ENCODE data around the gene BRAF.

The BRAF gene

DNA sequence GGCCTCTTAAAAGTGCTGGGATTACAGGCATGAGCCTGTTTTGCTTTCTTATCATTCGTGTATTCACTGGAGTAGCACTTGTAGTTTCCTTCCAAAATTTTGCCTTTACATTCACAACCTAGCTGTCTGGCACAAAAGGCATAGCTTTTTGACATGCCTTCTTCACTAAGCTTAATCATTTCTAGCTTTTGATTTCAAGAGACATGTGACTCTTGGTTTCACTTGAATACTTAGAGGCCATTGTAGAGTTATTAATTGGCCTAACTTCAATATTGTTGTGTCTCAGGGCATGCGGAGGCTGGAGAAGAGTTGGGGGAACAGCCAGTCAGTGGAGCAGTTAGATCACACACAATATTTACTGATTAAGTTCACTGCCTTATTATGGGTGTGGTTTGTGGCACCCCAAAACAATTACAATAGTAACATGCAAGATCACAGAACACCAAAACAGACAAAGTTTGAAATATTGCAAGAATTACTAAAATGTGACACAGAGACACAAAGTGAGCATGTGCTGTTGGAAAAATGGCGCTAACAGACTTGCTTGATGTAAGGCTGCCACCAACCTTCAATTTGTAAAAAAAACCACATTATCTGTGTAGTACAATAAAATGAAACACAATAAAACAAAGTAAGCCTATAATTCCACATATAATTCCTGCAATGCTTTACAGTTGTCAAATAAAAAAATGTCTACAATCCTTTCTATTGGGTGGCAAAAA lies 43.1 kb downstream of the BRAF start:
- H3K27me3 Mint-ChIP-seq = no peaks in the 10 kb centered on the region
- intact Hi-C loops (cut with micrococcal nuclease) = no loop called here
- H3K36me3 Mint-ChIP-seq (ENCODE audit: low read depth) = no peaks in the 10 kb centered on the region
- H3K27ac Mint-ChIP-seq = no peak overlapping the region
- peaks cover 23% of the 10 kb centered on the region for H3K4me1 Mint-ChIP-seq (ENCODE audit: low read depth)
- H3K9me3 Mint-ChIP-seq = no peaks in the 10 kb centered on the region
- H3K4me3 Mint-ChIP-seq = no peak overlapping the region

DNA sequence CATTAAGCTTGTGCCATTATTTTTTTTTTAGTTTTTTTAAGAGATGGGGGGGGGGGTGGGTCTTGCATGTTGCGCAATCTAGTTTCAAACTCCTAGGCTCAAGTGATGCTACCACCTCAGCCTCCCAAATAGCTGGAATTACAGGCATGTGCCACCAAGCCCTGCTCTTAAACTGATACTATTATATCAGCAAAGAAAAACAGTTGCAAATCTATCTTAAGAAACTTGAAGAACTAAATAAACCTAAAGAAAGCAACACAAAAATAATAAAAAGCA lies 47.5 kb downstream of the BRAF start:
- Mint-ChIP-seq H3K9me3 (peaks cover 8% of the 10 kb centered on the region), H3K4me1 (ENCODE audit: low read depth) (peaks cover 5% of the 10 kb centered on the region)

GRCh38 chr7:140876519-140877248 lies 48.0 kb downstream of the BRAF start:
- Mint-ChIP-seq H3K9me3 (peaks cover 8% of the 10 kb centered on the region), H3K27me3 (no peaks in the 10 kb centered on the region), H3K27ac (no peak overlapping the region), H3K4me3 (no peak overlapping the region), H3K36me3 (ENCODE audit: low read depth) (peaks cover 8% of the 10 kb centered on the region), H3K4me1 (ENCODE audit: low read depth) (peaks cover 4% of the 10 kb centered on the region)
- intact Hi-C loops (cut with micrococcal nuclease) = no loop called here

More for the DNA sequence above, 47.5 kb downstream of the BRAF start:
- intact Hi-C loops (cut with micrococcal nuclease) = no loop called here
- peaks cover 8% of the 10 kb centered on the region for H3K36me3 Mint-ChIP-seq (ENCODE audit: low read depth)
- no peaks in the 10 kb centered on the region for H3K27me3 Mint-ChIP-seq
- no peak overlapping the region for H3K27ac Mint-ChIP-seq
- no peak overlapping the region for H3K4me3 Mint-ChIP-seq

DNA sequence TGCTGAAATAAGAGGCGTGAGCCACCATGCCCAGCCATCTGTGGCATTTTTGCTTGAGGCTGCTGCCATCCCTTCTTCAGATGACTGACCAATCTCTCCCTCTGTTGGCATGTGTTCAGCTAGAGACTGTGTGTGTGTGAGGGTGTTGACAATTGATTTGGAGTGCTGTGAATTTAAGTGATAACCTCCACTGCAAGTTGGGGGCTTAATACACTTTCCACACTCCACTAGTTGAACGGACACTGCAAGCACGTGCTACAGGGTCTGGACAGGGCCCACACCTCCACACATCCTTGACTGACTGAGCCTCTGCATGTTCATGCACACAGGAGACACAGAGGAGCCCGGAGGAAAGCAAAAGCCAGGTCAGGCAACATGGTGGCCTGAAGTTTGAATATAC lies 51.3 kb downstream of the BRAF start:
- intact Hi-C loops (cut with micrococcal nuclease) = no loop called here
- peak overlapping the region; percentile 37 for H3K27ac Mint-ChIP-seq
- no peak overlapping the region for H3K4me3 Mint-ChIP-seq
- H3K27me3 Mint-ChIP-seq = no peaks in the 10 kb centered on the region
- H3K9me3 Mint-ChIP-seq = peaks cover 8% of the 10 kb centered on the region
- H3K4me1 Mint-ChIP-seq (ENCODE audit: low read depth) = peaks cover 13% of the 10 kb centered on the region
- H3K36me3 Mint-ChIP-seq (ENCODE audit: low read depth) = peaks cover 14% of the 10 kb centered on the region

DNA sequence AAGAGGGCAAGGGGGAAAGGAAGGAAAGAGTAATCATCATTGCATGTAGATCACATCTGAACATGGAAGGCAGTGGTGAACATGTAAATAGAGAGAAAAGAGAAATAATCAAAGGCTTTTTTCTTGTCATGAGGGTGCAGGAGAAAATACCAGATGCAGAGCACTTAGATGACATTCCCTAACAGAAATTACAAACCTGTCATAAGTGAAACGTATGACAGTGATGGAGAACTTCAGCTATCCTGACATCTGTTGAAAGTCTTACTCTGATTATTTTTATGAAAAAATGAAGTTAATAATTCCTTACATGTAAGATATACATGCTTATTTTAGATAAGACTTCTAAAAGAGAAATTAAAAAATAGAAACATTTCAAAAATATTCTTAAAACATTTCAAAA lies 54.7 kb downstream of the BRAF start:
- intact Hi-C loops (cut with micrococcal nuclease) = no loop called here
- Mint-ChIP-seq H3K36me3 (ENCODE audit: low read depth) (peaks cover 14% of the 10 kb centered on the region), H3K9me3 (peaks cover 6% of the 10 kb centered on the region), H3K4me3 (no peak overlapping the region), H3K27ac (peak overlapping the region; percentile 11), H3K4me1 (ENCODE audit: low read depth) (peaks cover 31% of the 10 kb centered on the region), H3K27me3 (no peaks in the 10 kb centered on the region)

- Mint-ChIP-seq H3K27ac (peak overlapping the region; percentile 11), H3K4me1 (ENCODE audit: low read depth) (peaks cover 36% of the 10 kb centered on the region), H3K9me3 (peaks cover under 1% of the 10 kb centered on the region), H3K36me3 (ENCODE audit: low read depth) (peaks cover 14% of the 10 kb centered on the region), H3K27me3 (no peaks in the 10 kb centered on the region), H3K4me3 (no peak overlapping the region)
- intact Hi-C loops (cut with micrococcal nuclease) = no loop called here
Measured at GRCh38 chr7:140869430-140869829, 55.3 kb downstream of the BRAF start.

DNA sequence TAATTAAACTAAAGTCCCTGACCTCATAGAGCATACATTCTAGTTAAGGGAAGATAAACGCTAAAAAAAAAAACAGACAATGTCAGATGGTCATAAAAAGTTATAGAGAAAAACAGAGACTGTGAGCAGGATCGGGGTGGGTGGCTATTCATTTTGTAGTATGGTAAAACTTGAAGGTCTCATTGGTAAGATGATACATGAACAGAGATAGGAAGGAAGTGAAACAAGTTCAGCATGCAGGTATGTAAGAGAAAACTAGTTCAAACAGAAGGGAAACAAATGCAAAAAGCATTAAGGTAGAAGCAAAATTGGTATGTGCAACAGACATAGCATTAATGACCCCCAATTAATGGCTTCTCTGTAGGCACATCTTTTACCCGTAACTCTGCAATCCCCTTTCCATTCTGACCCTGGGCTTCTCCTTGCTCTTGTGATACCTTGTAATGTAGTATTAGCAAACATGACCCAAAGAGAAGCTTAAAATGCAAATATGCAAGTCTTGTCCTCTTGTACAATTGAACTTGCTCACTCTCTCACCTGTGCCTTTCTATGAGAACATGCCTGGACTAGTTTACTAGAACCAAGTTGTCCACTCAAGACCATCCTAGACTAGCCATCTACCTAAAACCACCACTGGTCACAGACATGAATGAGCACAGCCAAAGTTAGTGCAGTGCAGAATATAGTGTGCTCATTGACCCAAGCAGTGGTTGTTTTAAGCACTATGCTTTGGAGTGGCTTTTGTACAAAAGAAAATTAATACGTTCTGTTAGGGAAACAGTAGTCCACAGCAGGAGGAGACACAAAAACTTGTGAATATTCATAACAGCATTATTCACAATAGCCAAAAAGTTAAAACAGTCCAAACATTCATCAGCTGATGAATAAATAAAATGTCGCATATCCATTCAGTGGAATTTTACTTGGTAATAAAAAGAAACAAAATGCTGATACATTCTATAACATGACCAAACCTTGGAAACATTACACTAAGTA lies 57.0 kb downstream of the BRAF start:
- Mint-ChIP-seq H3K27ac (no peak overlapping the region), H3K4me1 (ENCODE audit: low read depth) (peaks cover 42% of the 10 kb centered on the region), H3K9me3 (no peaks in the 10 kb centered on the region), H3K36me3 (ENCODE audit: low read depth) (peaks cover 6% of the 10 kb centered on the region), H3K4me3 (no peak overlapping the region), H3K27me3 (no peaks in the 10 kb centered on the region)
- intact Hi-C loops (cut with micrococcal nuclease) = no loop called here

- Mint-ChIP-seq H3K4me1 (ENCODE audit: low read depth) (peaks cover 42% of the 10 kb centered on the region), H3K9me3 (no peaks in the 10 kb centered on the region), H3K27ac (no peak overlapping the region), H3K4me3 (no peak overlapping the region), H3K27me3 (no peaks in the 10 kb centered on the region), H3K36me3 (ENCODE audit: low read depth) (peaks cover 6% of the 10 kb centered on the region)
- intact Hi-C loops (cut with micrococcal nuclease) = no loop called here
Measured at GRCh38 chr7:140866926-140867325, 57.8 kb downstream of the BRAF start.

DNA sequence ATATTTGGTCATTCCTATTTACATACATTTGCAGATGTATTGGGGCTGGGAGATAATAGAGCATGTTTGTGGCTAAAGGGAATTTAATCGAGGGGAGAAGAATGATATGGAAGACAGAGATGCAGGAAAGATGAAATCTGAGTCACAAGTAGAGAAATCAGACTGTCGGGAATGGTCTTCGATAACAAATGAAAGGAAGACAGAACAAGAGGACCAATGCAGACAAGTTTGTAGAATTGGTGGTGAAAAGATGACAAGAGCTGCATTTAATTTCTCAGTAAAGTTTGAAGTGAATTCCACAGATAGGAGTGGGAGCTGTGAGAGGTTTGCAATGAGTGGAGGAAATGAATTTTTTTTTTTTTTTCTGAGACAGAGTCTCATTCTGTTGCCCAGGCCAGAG lies 60.0 kb downstream of the BRAF start:
- Mint-ChIP-seq H3K36me3 (ENCODE audit: low read depth) (peaks cover 6% of the 10 kb centered on the region), H3K27ac (no peak overlapping the region), H3K9me3 (no peaks in the 10 kb centered on the region), H3K4me1 (ENCODE audit: low read depth) (peaks cover 38% of the 10 kb centered on the region), H3K4me3 (no peak overlapping the region), H3K27me3 (no peaks in the 10 kb centered on the region)
- intact Hi-C loops (cut with micrococcal nuclease) = no loop called here

DNA sequence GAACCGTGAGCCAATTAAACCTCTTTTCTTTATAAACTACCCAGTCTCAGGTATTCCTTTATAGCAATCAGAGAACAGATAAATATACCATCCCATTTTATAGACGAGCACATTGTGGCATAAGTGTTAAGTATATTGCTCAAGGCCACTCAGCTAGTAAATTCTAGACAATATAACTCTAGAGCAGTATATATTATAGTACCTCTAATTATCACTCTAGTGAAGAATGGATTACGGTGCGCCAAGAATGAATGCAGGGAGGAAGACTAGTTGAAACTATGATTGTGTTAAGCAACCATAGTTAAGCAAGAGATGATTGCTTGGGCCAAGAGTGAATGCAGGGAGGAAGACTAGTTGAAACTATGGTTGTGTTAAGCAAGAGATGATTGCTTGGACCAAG lies 60.9 kb downstream of the BRAF start:
- intact Hi-C loops (cut with micrococcal nuclease) = no loop called here
- no peaks in the 10 kb centered on the region for H3K9me3 Mint-ChIP-seq
- no peaks in the 10 kb centered on the region for H3K27me3 Mint-ChIP-seq
- peaks cover 4% of the 10 kb centered on the region for H3K36me3 Mint-ChIP-seq (ENCODE audit: low read depth)
- no peak overlapping the region for H3K27ac Mint-ChIP-seq
- H3K4me3 Mint-ChIP-seq = no peak overlapping the region
- peaks cover 34% of the 10 kb centered on the region for H3K4me1 Mint-ChIP-seq (ENCODE audit: low read depth)

DNA sequence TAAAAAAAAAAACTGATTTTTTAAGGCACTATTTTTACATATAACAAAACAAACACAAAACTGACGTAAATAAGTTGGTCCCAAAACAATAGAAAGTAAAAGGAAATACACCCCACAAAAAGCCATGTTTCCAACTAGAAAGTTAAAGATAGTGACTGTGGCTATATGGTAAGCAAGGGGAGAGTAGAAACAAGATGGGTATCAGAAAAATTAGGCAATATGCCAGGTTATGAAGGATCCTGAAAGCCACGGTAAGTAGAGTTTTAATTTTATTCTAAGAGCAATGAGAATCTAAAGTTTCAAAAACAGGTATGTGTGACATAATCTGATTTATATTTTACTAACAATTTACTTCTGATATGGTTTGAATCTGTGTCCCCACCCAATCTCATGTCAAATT lies 61.5 kb downstream of the BRAF start:
- intact Hi-C loops (cut with micrococcal nuclease) = no loop called here
- Mint-ChIP-seq H3K27me3 (no peaks in the 10 kb centered on the region), H3K4me1 (ENCODE audit: low read depth) (peaks cover 27% of the 10 kb centered on the region), H3K9me3 (no peaks in the 10 kb centered on the region), H3K27ac (no peak overlapping the region), H3K36me3 (ENCODE audit: low read depth) (no peaks in the 10 kb centered on the region), H3K4me3 (no peak overlapping the region)

- no peaks in the 10 kb centered on the region for H3K36me3 Mint-ChIP-seq (ENCODE audit: low read depth)
- H3K9me3 Mint-ChIP-seq = no peaks in the 10 kb centered on the region
- H3K4me3 Mint-ChIP-seq = no peak overlapping the region
- intact Hi-C loops (cut with micrococcal nuclease) = no loop called here
- no peaks in the 10 kb centered on the region for H3K27me3 Mint-ChIP-seq
- no peak overlapping the region for H3K27ac Mint-ChIP-seq
- H3K4me1 Mint-ChIP-seq (ENCODE audit: low read depth) = peaks cover 5% of the 10 kb centered on the region
Measured at GRCh38 chr7:140857048-140857447, 67.7 kb downstream of the BRAF start.

DNA sequence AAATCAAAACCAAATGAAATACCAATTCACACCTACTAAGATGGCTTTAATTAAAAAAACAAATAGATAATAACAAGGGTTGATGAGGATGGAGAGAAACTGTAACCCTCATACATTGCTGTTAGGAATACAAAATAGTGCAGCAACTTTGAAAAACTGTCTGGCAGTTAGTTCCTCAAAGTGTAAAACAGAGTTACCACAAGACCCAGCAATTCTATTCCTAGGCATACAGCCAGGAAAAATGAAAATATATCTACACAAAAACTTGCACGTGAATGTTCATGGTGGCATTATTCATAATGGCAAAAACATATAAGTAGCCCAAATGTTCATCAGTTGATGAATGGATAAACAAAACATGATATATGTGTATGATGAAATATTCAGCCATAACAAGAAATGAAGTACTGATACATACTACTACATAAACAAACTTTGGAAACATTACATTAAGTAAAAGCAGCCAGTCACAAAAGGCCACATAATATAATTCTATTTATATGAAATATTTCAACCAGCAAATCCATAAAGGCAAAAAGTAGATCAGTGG lies 83.5 kb downstream of the BRAF start:
- intact Hi-C loops (cut with micrococcal nuclease) = no loop called here
- H3K4me3 Mint-ChIP-seq = no peak overlapping the region
- peaks cover 18% of the 10 kb centered on the region for H3K36me3 Mint-ChIP-seq (ENCODE audit: low read depth)
- no peaks in the 10 kb centered on the region for H3K27me3 Mint-ChIP-seq
- peaks cover 5% of the 10 kb centered on the region for H3K4me1 Mint-ChIP-seq (ENCODE audit: low read depth)
- H3K27ac Mint-ChIP-seq = no peak overlapping the region
- H3K9me3 Mint-ChIP-seq = no peaks in the 10 kb centered on the region

- H3K4me3 Mint-ChIP-seq = no peak overlapping the region
- peaks cover 30% of the 10 kb centered on the region for H3K36me3 Mint-ChIP-seq (ENCODE audit: low read depth)
- H3K27ac Mint-ChIP-seq = no peak overlapping the region
- no peaks in the 10 kb centered on the region for H3K9me3 Mint-ChIP-seq
- H3K4me1 Mint-ChIP-seq (ENCODE audit: low read depth) = no peaks in the 10 kb centered on the region
- no peaks in the 10 kb centered on the region for H3K27me3 Mint-ChIP-seq
- intact Hi-C loops (cut with micrococcal nuclease) = no loop called here
Measured at GRCh38 chr7:140831724-140832123, 93.0 kb downstream of the BRAF start.

Measured in dendritic cell treated with granulocyte-macrophage colony-stimulating factor and Interleukin-4, amounts not matched to agents 40 ng/mL and 50 ng/mL, for 4 days (primary cell).